ENCODE data around the gene CNTN4. TPM values are rescaled to one million over a fixed set of nuclear protein-coding genes. Genes with fewer than 3 reads are reported as not detected.

The CNTN4 gene
- total RNA-seq, 1 experiment from 2014 or later: 51.3 TPM

DNA sequence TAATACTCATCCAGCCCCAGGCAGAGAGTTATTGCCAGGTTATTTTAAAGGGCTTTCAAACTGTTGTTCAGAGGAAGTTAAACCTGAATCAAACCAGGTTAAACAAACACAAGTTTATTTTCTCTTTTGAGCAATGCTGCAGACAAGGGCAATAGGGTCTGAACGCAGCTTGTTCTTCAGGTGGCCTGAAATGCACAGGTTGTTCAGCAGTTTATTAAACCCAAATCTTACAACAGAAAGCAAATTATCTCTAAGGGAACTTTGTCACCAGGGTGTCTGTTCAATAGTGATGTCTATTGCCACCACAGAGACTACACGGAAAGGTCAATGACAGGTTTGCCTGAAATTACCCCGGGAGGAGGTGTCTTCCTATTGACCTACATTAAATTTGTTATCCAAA, 877.5 kb downstream of the CNTN4 start:
- H3K4me3 ChIP-seq (ENCODE audit: low read depth, low read length): no peak overlapping the region
- H3K36me3 ChIP-seq (ENCODE audit: control insufficient read depth, insufficient read depth, low read length): no peaks in the 10 kb centered on the region
- BruUV-seq (replicated peaks): no TSS peak
- no peak overlapping the region for H3K27ac Mint-ChIP-seq (ENCODE audit: unreplicated experiment)
- H3K36me3 Mint-ChIP-seq (ENCODE audit: insufficient read depth, unreplicated experiment): no peaks in the 10 kb centered on the region
- ChIA-PET CTCF (interaction anchor here (0.7 kb wide), 1 partner anchor 55 kb away, joined by 3 read pairs; no protein-coding TSS in a partner anchor), POLR2A (no interaction called here)
- H3K4me1 Mint-ChIP-seq (ENCODE audit: low read depth, unreplicated experiment): no peaks in the 10 kb centered on the region
- no peak for DNase-seq
- no peaks in the 10 kb centered on the region for H3K9me3 ChIP-seq
- intact Hi-C loops (cut with micrococcal nuclease; ENCODE audit: unreplicated experiment): no loop called here
- no peak overlapping the region for H3K4me3 Mint-ChIP-seq (ENCODE audit: unreplicated experiment)
- H3K9me3 Mint-ChIP-seq (ENCODE audit: unreplicated experiment): no peaks in the 10 kb centered on the region
- H3K27me3 ChIP-seq (replicated peaks; ENCODE audit: control insufficient read depth, insufficient read depth, low read length): no peaks in the 10 kb centered on the region
- TF ChIP-seq, protein P1, sequence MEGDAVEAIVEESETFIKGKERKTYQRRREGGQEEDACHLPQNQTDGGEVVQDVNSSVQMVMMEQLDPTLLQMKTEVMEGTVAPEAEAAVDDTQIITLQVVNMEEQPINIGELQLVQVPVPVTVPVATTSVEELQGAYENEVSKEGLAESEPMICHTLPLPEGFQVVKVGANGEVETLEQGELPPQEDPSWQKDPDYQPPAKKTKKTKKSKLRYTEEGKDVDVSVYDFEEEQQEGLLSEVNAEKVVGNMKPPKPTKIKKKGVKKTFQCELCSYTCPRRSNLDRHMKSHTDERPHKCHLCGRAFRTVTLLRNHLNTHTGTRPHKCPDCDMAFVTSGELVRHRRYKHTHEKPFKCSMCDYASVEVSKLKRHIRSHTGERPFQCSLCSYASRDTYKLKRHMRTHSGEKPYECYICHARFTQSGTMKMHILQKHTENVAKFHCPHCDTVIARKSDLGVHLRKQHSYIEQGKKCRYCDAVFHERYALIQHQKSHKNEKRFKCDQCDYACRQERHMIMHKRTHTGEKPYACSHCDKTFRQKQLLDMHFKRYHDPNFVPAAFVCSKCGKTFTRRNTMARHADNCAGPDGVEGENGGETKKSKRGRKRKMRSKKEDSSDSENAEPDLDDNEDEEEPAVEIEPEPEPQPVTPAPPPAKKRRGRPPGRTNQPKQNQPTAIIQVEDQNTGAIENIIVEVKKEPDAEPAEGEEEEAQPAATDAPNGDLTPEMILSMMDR (IDR thresholded peaks at IDR 0.05; ENCODE audit: insufficient read depth in 1 of 2, low read depth in 1 of 2, low read length in 1 of 2, severe bottlenecking in 1 of 2, unreplicated experiment in 1 of 2): no peak
- H3K27me3 Mint-ChIP-seq (ENCODE audit: insufficient read depth, unreplicated experiment): no peaks in the 10 kb centered on the region
- H3K4me1 ChIP-seq: no peaks in the 10 kb centered on the region

DNA sequence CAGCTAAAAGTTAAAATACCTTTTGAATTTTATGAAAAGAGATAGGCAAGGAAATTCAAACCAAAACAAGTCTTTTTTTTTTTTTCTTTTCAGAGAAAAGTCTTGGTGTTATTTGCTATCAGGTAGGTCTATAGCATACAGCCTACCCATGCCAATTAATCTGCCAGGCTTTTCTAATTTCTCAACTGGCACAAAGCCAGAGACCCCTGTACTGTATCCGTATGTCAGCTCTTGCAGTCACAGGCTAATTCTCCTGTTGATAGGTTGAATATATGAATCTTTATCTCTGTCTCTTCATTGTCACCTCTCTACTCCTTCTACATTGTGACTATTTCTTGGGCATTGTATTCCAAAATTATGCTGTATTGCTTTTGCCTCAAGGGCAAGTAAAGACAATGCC, 878.1 kb downstream of the CNTN4 start:
- Mint-ChIP-seq H3K4me1 (ENCODE audit: low read depth, unreplicated experiment) (no peaks in the 10 kb centered on the region), H3K27me3 (ENCODE audit: insufficient read depth, unreplicated experiment) (no peaks in the 10 kb centered on the region), H3K4me3 (ENCODE audit: unreplicated experiment) (no peak overlapping the region), H3K27ac (ENCODE audit: unreplicated experiment) (no peak overlapping the region), H3K9me3 (ENCODE audit: unreplicated experiment) (no peaks in the 10 kb centered on the region), H3K36me3 (ENCODE audit: insufficient read depth, unreplicated experiment) (peaks cover 3% of the 10 kb centered on the region)
- Histone ChIP-seq H3K27me3 (replicated peaks; ENCODE audit: control insufficient read depth, insufficient read depth, low read length) (no peaks in the 10 kb centered on the region), H3K36me3 (ENCODE audit: control insufficient read depth, insufficient read depth, low read length) (no peaks in the 10 kb centered on the region), H3K4me3 (ENCODE audit: low read depth, low read length) (no peak overlapping the region), H3K4me1 (no peaks in the 10 kb centered on the region), H3K9me3 (no peaks in the 10 kb centered on the region)
- TF ChIP-seq, protein P1 (IDR thresholded peaks at IDR 0.05; ENCODE audit: insufficient read depth in 1 of 2, low read depth in 1 of 2, low read length in 1 of 2, severe bottlenecking in 1 of 2, unreplicated experiment in 1 of 2): no peak
- POLR2A ChIA-PET: no interaction called here
- intact Hi-C loops (cut with micrococcal nuclease; ENCODE audit: unreplicated experiment): no loop called here
- no peak for DNase-seq
- CTCF ChIA-PET: interaction anchor here (0.7 kb wide), 1 partner anchor 55 kb away, joined by 3 read pairs; no protein-coding TSS in a partner anchor
- no TSS peak for BruUV-seq (replicated peaks)

DNA sequence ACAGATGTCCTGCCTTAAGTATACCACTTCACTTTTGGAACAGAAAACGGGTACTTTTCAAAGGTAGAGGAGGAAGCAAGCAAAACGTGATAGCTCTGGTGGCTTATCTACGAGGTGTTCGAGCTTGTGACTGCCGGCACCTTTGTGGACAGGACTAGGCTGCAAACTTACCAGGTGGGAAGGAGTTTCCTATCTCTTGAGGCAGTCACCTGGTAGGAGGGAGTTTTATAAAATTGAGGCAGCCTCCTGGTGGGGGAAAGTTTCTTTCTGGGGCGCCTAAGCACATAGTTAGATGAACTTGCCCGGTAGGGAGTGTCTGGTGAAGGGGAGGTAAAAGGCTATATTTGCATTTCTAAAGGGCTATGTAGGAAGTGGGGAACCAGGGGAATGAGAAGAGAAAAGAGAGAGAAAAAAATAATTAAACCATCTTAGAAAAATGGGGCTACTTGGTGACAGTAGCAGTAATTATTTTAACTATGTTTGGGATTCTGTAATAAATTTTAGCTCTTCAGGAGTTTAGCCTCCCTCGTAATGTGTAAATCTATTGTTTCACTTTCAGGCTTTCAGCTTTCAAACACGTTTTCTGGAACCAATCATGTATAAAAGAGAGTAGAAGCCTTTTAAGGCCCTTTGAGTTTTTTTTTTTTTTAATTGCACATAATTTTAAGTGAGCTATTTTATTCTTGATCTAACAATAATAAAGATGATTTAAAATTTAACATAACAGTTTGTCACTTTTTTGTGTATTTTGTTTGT, 880.5 kb downstream of the CNTN4 start:
- Histone ChIP-seq H3K36me3 (ENCODE audit: control insufficient read depth, insufficient read depth, low read length) (no peaks in the 10 kb centered on the region), H3K4me1 (no peaks in the 10 kb centered on the region), H3K27me3 (replicated peaks; ENCODE audit: control insufficient read depth, insufficient read depth, low read length) (no peaks in the 10 kb centered on the region), H3K4me3 (ENCODE audit: low read depth, low read length) (no peak overlapping the region), H3K9me3 (no peaks in the 10 kb centered on the region)
- ChIA-PET POLR2A (no interaction called here), CTCF (no interaction called here)
- BruUV-seq (replicated peaks): no TSS peak
- DNase-seq: no peak
- no peaks in the 10 kb centered on the region for H3K27me3 Mint-ChIP-seq (ENCODE audit: insufficient read depth, unreplicated experiment)
- H3K36me3 Mint-ChIP-seq (ENCODE audit: insufficient read depth, unreplicated experiment): peaks cover 8% of the 10 kb centered on the region
- no peaks in the 10 kb centered on the region for H3K4me1 Mint-ChIP-seq (ENCODE audit: low read depth, unreplicated experiment)
- intact Hi-C loops (cut with micrococcal nuclease; ENCODE audit: unreplicated experiment): no loop called here
- no peak overlapping the region for H3K4me3 Mint-ChIP-seq (ENCODE audit: unreplicated experiment)
- TF ChIP-seq, protein P1 (IDR thresholded peaks at IDR 0.05; ENCODE audit: insufficient read depth in 1 of 2, low read depth in 1 of 2, low read length in 1 of 2, severe bottlenecking in 1 of 2, unreplicated experiment in 1 of 2): no peak
- H3K27ac Mint-ChIP-seq (ENCODE audit: unreplicated experiment): no peak overlapping the region
- no peaks in the 10 kb centered on the region for H3K9me3 Mint-ChIP-seq (ENCODE audit: unreplicated experiment)
